ENCODE data around the gene SPATS2.

SPATS2 gene

DNA sequence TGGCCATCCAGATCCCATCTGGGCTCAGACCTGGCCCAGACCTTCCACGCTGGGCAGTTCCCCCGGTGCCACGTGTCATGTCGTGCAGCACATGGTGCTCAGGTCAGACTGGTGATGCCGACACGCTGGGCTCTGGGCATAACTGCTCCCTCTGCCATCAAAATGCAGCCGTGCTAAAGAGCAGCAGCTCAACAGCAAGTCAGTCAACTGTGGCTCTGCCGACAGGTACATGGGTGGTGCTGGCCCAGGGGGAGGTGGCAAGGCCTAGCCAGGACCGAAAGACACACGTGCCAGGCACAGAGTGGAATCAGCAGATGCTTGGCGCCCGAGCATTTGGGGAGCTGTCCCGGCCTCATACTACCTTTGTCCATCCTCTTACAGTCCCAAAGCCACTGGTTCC, 199.1 kb downstream of the SPATS2 start:
- Histone ChIP-seq H3K27ac (no peak overlapping the region), H3K36me3 (ENCODE audit: insufficient read depth, low read length) (peaks cover 38% of the 10 kb centered on the region), H3K4me3 (no peak overlapping the region), H3K9me3 (ENCODE audit: low read depth, low read length) (no peaks in the 10 kb centered on the region), H3K9ac (ENCODE audit: insufficient read length) (no peak overlapping the region)
- no peak for TF ChIP-seq POLR2AphosphoS5 (IDR thresholded peaks at IDR 0.05; ENCODE audit: borderline replicate concordance, low read depth, low read length)
- no peak for TF ChIP-seq FOXP2 (optimal IDR thresholded peaks at IDR 0.05; ENCODE audit: control extremely low read depth, extremely low read length, insufficient read depth)
- no peak for TF ChIP-seq EZH2 (IDR thresholded peaks at IDR 0.05)
- no peak for DNase-seq (ENCODE audit: low read depth, low spot score)

DNA sequence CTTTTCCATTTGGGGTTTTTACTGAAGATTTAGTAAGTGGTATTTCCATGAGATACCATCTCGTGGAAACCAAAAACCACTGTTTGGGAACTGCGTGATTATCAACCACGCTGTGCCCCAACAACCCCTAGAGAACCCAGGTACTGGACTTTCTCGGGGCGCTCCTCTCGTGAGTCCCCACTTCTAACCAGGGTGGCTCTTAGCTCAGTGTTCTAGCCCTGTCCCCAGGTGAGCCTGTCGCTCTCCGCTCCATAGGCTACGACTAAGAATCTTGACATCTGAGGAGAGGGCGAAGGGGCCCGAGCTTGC, 200.0 kb downstream of the SPATS2 start:
- peaks cover 34% of the 10 kb centered on the region for H3K36me3 ChIP-seq (ENCODE audit: insufficient read depth, low read length)
- no peak for TF ChIP-seq FOXP2 (optimal IDR thresholded peaks at IDR 0.05; ENCODE audit: control extremely low read depth, extremely low read length, insufficient read depth)
- TF ChIP-seq EZH2 (IDR thresholded peaks at IDR 0.05) = no peak
- TF ChIP-seq POLR2AphosphoS5 (IDR thresholded peaks at IDR 0.05; ENCODE audit: borderline replicate concordance, low read depth, low read length) = no peak
- DNase-seq (ENCODE audit: low read depth, low spot score) = no peak

DNA sequence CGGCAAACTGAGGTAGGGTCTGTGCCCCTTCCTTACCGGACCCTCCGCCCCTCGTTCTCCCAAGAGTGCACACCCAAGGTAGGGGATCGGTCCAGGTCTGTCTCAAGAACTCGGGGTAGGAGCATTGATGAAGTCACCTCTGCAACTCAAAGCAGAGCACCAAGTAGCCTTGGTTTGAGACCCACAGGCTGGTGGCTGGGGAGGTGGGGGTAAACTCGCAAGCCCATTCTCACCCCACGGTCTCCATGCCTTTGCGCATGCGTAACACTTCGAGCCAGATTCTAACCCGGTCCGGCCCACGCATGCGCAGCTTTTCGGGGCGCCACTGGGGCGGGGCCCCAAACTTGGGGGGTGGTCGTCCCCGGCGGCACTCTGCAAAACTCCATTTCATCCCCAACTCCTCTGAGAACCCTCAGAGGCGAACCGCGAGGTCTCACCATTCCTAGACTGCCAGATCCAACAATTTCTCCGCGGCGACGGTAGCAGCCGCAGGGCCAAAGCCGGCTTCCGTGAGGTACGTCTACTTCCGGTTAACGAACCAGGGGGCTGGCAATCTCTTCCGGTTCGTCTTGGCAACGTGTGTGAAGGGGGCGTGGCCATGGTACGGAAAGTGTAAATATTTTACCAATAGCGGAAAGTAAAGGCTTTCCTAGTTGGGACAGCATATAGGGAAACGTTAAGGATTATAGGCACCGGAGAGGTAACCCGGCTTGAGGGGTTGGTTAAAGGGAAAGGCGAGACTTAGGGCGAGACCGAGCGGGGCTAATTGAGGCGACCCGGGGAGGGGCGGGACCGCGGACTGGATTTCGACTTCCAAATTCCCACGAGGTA, 200.6 kb downstream of the SPATS2 start, which contains the start of gene MCRS1:
Gene MCRS1, minus strand, starts transcription at position 532 of the 831 bp plus-strand sequence. CDS start 1,411 bp downstream, outside the sequence.
- peak; percentile 76 for DNase-seq (ENCODE audit: low read depth, low spot score)

More for the DNA sequence above, 200.0 kb downstream of the SPATS2 start:
- Histone ChIP-seq H3K9me3 (ENCODE audit: low read depth, low read length) (no peaks in the 10 kb centered on the region), H3K27ac (peak overlapping the region; percentile 94; the same call in 1 of the 2 replicates), H3K4me3 (peak overlapping the region; percentile 91), H3K9ac (ENCODE audit: insufficient read length) (peak overlapping the region; percentile 85)

DNA sequence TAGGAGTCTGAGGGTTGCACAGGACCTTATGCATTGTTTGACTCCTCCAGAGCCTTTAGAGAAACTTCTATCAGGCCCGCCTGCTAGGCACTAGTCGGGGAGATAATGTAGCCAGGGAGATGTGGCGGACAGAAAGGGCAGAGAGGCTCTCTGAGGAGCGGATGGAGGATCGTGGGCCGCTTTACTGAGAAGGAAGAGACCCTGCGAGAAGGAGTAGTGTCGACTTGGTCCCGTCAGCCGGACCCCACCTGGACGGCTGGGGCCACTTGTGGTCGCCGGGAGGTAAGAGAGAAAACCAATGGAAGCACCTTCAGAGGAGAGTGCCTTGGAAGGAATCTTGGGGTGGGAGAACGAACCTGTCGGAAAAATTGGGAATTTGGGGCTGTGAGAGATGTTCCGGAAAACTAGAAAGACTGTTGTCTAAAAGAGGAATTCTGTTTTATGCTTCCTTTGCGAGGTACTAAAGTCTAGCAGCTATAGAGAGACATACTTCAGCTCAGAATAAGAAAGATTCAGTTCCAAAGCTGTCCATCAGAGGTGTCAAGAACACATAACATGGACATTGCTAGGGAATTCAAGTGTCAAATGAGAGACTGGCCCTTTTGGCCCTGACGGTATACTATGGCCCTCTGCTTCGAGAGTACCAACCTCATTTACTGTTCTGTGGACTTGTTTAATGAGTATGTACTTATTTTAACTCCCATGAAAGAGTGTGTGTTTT, 201.3 kb downstream of the SPATS2 start:
- TF ChIP-seq FOXP2 (optimal IDR thresholded peaks at IDR 0.05; ENCODE audit: control extremely low read depth, extremely low read length, insufficient read depth) (no peak), EZH2 (IDR thresholded peaks at IDR 0.05) (no peak), POLR2AphosphoS5 (IDR thresholded peaks at IDR 0.05; ENCODE audit: borderline replicate concordance, low read depth, low read length) (no peak)
- DNase-seq (ENCODE audit: low read depth, low spot score) = no peak
- Histone ChIP-seq H3K36me3 (ENCODE audit: insufficient read depth, low read length) (peaks cover 27% of the 10 kb centered on the region; the same call in 1 of the 2 replicates), H3K27ac (peak overlapping the region; percentile 94), H3K9ac (ENCODE audit: insufficient read length) (peak overlapping the region; percentile 85), H3K9me3 (ENCODE audit: low read depth, low read length) (no peaks in the 10 kb centered on the region), H3K4me3 (peak overlapping the region; percentile 91)

More for the DNA sequence above, 200.6 kb downstream of the SPATS2 start, which contains the start of gene MCRS1:
- TF ChIP-seq POLR2AphosphoS5 (IDR thresholded peaks at IDR 0.05; ENCODE audit: borderline replicate concordance, low read depth, low read length) (peak; percentile 86), EZH2 (IDR thresholded peaks at IDR 0.05) (no peak), FOXP2 (optimal IDR thresholded peaks at IDR 0.05; ENCODE audit: control extremely low read depth, extremely low read length, insufficient read depth) (no peak)
- H3K36me3 ChIP-seq (ENCODE audit: insufficient read depth, low read length) = peaks cover 29% of the 10 kb centered on the region
- H3K9ac ChIP-seq (ENCODE audit: insufficient read length) = peak within 1 kb of the TSS; percentile 85
- peak within 1 kb of the TSS; percentile 91 for H3K4me3 ChIP-seq
- no peaks in the 10 kb centered on the region for H3K9me3 ChIP-seq (ENCODE audit: low read depth, low read length)
- H3K27ac ChIP-seq = peak within 1 kb of the TSS; percentile 94

Data from SK-N-MC (cell line).